HFF-Myc (cell line): ENCODE measurements around the gene WDR7.

Experiments
- DNase-seq: peaks from one replicate; pipeline ENCODE4 v3.0.0-alpha.2; 2011; ENCODE audit warnings: low read depth; ENCODE audit errors: extremely low read depth
- H3K4me3 ChIP-seq: replicated peaks from 2 replicates; pipeline ENCODE4 v1.5.1; 2011; ENCODE audit warnings: low read depth, mild to moderate bottlenecking, control low read depth, low read length
- TF ChIP-seq, protein P1 (sequence below): IDR thresholded peaks from 2 replicates; pipeline ENCODE4 v1.5.1; 2012; ENCODE audit warnings: mild to moderate bottlenecking, low read depth, low read length, control low read depth; ENCODE audit errors: missing control alignments

WDR7 gene

DNA sequence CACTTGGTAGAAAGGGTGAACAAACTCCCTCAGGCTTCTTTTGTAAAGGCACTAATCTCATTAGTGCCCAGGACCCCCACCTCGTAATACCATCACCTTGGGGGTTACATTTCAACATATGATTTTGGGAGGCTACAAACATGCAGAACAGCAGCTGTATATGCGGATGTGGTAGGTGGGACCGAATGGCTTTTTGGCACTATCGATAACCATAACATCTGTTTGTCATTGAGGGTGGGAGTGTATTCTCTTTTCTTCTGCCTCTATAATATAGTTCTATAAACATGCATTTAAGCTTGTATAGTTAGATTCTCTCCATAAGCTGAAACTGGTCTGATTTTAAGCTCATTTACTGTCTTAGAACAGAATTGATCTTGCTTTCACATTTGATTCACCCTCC lies 256.6 kb downstream of the WDR7 start:
- TF ChIP-seq, protein P1, sequence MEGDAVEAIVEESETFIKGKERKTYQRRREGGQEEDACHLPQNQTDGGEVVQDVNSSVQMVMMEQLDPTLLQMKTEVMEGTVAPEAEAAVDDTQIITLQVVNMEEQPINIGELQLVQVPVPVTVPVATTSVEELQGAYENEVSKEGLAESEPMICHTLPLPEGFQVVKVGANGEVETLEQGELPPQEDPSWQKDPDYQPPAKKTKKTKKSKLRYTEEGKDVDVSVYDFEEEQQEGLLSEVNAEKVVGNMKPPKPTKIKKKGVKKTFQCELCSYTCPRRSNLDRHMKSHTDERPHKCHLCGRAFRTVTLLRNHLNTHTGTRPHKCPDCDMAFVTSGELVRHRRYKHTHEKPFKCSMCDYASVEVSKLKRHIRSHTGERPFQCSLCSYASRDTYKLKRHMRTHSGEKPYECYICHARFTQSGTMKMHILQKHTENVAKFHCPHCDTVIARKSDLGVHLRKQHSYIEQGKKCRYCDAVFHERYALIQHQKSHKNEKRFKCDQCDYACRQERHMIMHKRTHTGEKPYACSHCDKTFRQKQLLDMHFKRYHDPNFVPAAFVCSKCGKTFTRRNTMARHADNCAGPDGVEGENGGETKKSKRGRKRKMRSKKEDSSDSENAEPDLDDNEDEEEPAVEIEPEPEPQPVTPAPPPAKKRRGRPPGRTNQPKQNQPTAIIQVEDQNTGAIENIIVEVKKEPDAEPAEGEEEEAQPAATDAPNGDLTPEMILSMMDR = no peak
- H3K4me3 ChIP-seq = no peak overlapping the region
- no peak for DNase-seq

DNA sequence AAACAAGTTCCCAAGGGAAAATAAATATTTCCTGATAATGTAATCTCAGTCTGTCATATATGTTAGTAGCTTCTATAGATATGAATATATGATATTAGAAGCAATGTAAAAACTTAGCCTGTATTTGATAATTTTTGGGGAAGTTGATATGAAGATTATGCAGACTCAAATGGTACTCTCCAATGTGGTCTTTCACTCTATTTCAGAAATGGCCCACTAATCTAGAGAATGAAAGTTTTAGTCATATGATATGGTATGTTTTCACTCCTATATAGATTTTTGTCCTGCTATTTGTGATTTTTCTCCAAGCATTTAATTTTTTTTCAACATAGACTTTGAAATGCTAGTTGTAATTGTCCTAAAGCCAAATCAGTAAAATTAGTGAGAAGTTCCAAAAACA lies 259.1 kb downstream of the WDR7 start:
- DNase-seq = no peak
- no peak overlapping the region for H3K4me3 ChIP-seq
- TF ChIP-seq, protein P1 = no peak

DNA sequence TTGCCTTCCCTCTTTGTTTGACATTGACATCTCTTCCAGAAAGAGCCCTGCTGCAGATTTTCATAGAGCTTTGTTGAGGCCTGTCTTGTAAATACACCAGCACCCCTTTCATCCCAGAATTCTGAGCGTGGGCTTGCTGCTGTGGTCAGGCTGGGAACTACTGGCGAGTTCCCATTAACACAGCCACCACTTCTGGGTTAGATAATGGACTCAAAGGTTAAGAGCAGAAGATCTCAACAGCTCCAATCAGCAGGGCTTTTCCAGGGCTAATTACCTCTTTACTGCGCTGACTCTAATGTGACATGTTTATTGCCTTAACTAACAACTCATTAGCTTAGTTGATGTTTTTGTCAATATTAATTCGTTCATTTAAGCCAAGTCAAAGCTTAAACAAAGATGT lies 259.8 kb downstream of the WDR7 start:
- H3K4me3 ChIP-seq = no peak overlapping the region
- no peak for DNase-seq
- TF ChIP-seq, protein P1 = no peak

DNA sequence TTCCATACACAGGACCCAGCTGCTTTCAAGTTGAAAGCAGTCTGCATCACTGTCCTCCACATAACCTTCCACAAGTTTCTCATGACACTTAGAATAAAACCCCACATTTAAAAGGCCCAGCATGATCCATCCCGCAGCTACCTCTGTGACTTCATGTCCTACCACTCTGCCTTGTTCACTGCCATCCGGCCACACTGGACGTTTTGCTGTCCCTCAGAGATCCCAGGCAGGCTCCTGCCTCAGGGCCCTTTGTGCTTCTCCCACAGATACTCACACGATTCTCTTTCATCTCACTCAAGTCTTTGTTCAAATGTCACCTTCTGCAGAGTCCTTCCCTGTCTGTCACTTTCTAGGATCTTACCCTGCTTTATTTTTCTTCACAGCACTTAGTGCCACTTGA lies 262.8 kb downstream of the WDR7 start:
- no peak overlapping the region for H3K4me3 ChIP-seq
- no peak for DNase-seq
- TF ChIP-seq, protein P1 = no peak

DNA sequence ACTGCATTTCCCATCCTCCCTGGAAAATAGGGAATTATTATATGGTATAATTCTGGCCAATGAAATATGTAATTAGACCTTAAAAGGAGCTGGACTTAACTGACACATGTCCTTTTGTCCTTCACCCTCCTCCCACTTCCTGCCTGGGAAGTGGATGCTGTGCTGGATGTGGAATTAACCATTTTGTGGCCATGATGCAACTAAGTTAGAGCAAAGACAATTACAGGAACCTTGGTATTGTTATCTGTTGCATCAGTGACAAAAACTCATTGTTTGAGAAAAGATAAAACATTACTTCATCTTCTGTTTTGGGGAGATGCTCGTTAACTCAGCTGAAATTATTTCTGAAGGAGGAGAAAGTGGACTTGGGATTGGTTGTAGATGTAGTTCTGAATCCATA lies 268.0 kb downstream of the WDR7 start:
- DNase-seq = no peak
- no peak overlapping the region for H3K4me3 ChIP-seq
- TF ChIP-seq, protein P1 = no peak

DNA sequence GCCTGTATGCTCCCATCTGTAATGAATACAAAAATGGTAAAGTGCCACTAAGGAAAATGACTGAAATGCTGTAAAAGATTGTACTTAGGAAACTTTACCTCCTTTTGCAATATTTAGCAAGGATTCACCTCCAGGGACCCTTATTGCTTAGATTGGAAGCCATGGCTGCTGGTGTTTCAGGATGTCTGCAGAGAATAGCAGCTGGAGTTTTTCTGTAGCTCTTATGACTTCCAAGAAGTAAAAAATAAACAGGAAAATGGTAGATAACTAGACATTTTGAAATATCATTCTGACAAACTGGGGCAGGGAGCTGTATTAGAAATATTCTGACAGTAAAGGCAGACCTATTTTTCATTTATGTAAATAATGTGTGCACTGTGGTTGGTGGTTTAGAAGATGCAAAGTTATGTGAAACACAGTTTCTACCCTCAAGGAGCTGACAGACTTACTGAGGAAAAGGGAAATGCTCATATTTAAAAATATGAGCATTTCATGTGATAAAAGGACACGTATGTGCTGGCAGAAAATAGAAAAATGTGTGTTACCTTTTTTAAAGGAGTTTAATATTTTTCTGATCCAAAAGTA lies 270.8 kb downstream of the WDR7 start:
- DNase-seq = no peak
- no peak overlapping the region for H3K4me3 ChIP-seq
- TF ChIP-seq, protein P1 = no peak

DNA sequence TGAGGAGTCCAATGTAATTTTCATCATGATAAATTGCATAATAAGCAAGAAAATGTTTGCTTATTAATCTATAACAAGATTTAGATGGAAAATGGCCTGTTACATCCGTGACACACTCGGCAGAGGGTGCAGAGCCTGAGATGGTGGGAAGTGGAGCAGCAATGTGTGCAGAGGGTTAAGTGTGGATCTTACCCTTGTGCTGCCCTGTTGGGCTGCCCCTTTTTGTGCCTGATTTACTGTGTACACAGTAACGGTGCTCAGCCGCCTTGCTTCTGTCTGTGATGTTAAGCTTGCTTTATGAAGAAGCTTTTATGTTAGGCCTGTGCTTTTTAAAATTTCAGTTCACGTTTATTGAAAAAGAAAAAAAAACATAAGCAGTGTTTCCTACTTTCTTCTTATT lies 275.6 kb downstream of the WDR7 start:
- DNase-seq = no peak
- TF ChIP-seq, protein P1 = no peak

More for the DNA sequence above, 275.6 kb downstream of the WDR7 start:
- H3K4me3 ChIP-seq = no peak overlapping the region
